ENCODE results near the gene BMI1.

Gene BMI1

DNA sequence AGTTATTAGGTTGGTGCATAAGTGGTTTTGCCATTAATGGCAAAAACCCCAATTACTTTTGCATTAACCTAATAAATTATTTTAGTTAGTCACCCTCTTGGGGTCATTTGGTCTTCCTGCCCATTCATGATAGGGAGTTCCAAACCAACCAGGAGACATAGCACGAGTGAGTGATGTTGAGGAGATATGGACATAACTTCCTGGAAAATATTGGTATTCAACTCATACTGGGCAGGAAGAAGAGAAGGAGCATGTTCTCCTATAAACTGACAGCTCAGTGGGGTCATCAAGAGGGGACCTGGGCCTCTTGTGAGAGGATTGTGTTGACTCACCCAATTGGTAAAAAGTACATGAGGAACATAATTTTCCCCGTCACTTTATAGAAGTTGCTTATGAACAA, 48.1 kb downstream of the BMI1 start:
- no peak for DNase-seq

DNA sequence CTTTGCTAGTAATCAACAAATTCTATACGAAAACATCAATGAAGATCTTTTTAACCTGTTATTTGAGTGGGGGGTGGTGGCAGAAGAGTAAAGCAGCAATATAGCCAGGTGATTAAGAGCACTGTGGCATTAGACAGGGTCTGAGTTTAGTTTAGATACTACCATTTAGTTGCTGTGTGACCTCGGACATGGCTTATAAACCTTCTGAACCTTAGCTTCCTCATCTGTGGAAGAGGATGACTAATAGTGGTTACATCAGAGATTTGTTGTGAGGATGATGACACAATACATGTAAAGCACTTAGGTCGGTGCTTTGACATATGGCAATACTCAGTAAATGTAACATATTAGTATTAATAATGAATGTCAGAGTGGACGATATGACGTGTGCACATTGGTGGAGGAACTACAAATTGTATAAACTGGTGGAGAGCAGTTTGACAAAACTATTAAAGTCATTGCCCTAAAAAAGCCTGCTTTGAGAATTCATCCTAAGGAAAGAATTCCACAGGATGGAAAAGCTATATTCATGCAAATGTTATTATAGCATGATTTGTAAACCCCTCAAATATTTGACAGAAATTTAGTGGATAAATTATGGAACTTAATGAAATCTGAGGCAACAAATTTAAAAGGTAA, 48.7 kb downstream of the BMI1 start:
- no peak for DNase-seq

DNA sequence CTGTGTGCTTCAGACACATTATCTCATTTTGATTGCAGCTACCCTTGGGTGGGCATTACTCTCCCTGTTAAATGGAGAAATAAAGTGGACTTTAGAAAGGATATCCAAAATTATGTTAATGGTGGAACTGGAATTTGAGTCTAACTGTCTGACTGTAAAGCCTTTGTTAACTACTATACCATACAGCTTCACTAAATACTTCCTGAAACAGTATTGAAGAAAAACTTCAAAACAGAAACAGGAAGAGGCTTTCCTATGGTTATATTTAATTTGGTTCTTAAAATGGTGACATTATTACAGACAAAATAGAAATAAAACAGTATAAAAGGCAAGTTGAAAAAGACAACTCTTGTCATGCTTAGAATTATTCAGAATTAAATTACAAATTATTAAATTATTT, 49.4 kb downstream of the BMI1 start:
- DNase-seq = no peak

DNA sequence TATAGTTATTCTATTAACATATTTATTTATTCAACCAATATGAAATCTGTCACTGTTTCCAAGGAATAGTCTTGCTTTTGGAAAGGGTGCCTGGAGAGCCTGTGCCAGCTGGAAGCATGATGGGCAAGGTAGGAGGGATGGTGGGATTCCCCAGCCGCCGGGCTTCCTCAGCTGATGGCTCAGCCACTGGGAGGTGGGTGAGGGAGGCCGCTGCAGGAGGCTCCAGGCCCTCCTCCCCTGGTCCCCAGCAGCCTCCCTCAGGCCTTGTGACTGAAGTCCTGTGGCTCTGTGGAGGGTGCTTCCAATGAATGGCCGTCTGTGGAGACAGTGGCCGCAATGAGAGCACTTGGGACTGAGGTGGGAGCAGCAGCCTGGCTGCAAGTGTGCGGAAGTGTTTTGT, 51.4 kb downstream of the BMI1 start:
- no peak for DNase-seq

DNA sequence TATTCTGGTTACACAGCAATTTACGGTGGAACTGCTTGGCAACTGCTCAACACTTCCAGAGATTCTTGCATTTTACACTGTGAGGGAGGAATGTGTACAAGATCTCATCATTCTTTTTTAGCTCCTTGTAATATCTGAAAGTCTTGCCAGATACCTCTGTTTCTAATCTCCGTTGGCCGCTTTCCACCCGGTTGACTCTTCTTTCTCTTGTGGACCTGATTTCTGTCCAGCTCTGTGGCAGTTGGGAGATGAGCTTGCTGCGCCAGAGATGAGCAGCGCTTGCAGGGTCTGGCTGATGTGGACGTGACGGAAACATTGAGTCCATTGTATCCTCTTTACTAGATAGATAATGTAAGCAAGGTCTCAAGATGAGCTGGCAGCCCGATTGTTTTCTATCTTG, 52.0 kb downstream of the BMI1 start:
- no peak for DNase-seq

DNA sequence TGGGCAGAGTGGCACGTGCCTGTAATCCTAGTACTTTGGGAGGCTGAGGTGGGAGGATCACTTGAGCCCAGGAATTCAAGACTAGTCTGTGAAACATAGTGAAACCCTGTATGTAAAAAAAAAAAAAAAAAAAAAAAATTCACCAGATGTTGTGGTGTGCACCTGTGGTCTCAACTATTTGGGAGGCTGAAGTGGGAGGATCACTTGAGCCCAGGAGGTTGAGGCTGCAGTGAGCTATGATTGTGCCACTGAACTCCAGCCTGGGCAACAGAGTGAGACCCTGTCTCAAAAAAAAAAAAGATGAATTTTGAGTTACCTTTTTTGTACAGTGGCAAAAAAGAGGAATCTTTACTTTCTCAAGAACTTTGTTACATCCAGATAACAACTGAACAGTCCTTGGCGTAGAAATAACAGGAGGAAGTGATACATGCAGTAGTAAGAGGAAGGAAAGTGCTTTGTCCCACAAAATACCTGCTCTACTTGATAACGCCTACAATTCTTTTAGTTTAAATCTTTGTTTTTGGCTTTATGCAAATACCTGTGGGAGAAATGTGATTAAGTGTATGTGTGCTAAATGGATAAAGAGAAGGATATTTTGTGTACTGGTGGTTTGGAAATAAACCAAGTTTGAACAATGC, 53.7 kb downstream of the BMI1 start:
- DNase-seq = no peak

DNA sequence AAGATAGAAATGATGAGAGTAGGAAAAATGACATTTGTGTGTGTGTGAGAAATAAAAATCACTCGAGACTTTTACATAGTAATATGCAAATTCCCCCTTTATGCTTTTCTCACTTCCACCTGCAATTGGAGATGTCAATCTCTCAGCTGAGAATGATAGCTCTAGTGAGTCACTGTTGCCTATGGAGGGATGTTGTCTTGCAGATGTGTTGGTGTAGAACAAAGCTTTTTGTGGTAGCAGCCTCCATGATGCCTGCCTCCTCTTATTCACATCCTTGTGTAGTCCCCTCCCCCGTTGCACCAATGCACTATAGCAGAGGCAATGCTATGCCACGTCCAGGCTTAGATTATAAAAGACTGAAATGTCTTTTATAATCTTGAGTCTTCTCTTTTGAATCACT, 58.2 kb downstream of the BMI1 start:
- no peak for DNase-seq

Data from CD4-positive, alpha-beta T cell treated with Interleukin-17A for 4 hours (primary cell).